GM21360 (cell line): ENCODE data around the gene MARCHF2.

Source experiments
- ATAC-seq: cut with Tn5 transposase; IDR thresholded peaks from one replicate; pipeline ENCODE4 v1.9.1; 2021; ENCODE audit warnings: mild to moderate bottlenecking, moderate library complexity; ENCODE audit not compliant: unreplicated experiment

MARCHF2 gene

DNA sequence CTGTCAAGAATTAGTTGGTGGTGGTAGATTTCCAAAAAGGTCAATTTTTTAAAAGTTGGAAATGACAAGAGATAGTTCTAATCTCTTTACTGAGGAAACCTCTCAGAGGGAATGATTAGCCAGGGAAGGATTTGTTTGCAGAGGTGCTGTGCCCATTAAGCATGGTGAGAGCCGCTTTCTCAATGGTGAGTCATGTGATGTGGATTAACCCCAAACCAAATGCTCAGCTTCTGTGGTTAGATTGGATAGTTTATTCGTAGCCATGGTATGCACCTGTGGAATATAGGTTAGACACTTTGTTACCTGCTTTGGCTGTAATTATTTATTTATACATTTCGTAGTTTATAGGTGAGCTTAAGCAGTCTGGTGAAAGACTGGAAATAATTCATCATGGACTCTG lies 38.8 kb downstream of the MARCHF2 start:
- no peak for ATAC-seq

DNA sequence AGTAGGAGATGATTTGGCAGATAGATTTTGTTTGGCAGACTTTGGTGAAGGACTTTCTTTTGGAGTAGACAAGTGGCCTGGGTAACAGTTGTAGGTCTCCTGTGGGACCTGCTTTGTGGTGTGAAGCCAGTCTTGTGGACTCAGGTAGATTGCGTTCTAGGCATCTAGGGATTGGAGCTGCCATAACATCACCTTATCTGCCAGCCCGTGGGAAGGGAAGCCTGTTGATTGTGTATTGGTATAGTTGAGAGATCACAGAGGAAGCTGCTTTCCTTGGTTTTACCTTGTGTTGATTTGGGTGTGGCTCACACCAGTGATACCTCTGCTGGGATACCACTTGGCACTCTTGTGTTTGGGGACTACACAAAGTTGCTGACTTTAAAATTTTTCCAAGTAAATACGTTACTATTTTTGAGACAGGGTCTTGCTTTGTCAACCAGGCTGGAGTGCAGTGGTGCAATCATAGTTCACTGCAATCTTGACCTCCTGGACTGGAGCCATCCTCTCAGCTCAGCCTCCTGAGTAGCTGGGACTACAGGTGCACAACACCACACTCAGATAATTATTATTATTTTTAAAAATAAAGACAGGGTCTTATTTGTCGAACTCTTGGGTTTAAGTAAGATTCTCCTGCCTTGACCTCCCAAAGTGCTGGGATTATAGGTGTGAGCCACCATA lies 39.5 kb downstream of the MARCHF2 start:
- no peak for ATAC-seq

- no peak for ATAC-seq
Measured at GRCh38 chr19:8453616-8454015, 40.5 kb downstream of the MARCHF2 start.

DNA sequence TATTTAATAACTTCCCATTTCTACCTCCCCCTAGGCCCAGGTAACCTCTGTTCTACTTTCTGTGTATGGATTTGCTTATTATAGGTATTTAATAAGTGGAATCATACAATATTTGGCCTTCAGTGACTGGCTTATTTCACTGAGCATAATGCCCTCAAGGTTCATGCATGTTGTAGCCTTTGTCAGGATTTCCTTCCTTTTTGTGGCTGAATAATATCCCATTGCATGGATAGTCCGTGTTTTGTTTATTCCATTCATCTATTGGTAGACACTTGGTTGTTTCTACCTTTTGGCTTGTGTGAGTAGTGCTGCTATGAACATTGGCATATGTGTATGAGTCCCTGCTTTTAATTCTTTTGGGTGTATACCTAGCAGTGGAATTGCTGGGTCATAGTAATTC lies 41.1 kb downstream of the MARCHF2 start:
- no peak for ATAC-seq

DNA sequence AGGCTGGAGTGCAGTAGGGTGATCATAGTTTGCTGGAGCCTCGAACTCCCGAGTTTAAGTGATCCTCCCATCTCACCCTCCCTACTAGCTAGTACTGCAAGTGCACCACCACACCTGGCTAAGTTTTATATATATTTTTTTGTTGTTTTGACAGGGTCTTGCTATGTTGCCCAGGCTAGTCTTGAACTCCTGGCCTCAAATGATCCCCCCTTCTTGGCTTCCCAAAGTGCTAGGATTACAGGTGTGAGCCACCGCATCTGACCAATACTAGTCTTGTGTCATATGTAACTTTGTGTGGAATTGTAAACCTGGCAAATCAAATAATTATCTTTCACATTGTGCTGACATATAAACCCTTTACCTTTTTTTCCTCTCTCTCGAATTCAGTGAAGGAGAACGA lies 41.9 kb downstream of the MARCHF2 start:
- no peak for ATAC-seq

DNA sequence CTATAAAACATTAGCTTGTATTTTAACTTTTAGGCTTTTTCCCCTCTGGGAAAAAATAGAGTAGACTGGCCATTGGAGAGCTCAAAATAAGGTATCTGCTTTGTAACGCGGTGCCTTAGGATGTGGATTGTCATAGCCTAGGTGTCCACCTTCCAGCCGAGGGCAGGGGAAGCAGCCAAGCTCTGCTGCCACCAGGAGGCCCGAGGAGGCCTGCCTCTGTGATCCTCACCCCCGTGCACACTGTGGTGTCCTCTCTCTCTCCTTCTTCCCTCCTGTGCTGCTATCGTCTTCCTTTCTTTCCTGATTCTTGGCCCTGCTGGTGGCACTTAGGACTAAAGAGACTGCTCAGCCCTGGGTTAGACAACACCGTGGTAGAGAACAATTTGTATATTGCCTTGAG lies 43.0 kb downstream of the MARCHF2 start:
- no peak for ATAC-seq

- no peak for ATAC-seq
Measured at GRCh38 chr19:8457209-8457608, 44.1 kb downstream of the MARCHF2 start.

GRCh38 chr19:8457827-8458226 lies 44.7 kb downstream of the MARCHF2 start:
- no peak for ATAC-seq

- no peak for ATAC-seq
Measured at GRCh38 chr19:8458380-8458779, 45.3 kb downstream of the MARCHF2 start.

- no peak for ATAC-seq
Measured at GRCh38 chr19:8459095-8459494, 46.0 kb downstream of the MARCHF2 start.

DNA sequence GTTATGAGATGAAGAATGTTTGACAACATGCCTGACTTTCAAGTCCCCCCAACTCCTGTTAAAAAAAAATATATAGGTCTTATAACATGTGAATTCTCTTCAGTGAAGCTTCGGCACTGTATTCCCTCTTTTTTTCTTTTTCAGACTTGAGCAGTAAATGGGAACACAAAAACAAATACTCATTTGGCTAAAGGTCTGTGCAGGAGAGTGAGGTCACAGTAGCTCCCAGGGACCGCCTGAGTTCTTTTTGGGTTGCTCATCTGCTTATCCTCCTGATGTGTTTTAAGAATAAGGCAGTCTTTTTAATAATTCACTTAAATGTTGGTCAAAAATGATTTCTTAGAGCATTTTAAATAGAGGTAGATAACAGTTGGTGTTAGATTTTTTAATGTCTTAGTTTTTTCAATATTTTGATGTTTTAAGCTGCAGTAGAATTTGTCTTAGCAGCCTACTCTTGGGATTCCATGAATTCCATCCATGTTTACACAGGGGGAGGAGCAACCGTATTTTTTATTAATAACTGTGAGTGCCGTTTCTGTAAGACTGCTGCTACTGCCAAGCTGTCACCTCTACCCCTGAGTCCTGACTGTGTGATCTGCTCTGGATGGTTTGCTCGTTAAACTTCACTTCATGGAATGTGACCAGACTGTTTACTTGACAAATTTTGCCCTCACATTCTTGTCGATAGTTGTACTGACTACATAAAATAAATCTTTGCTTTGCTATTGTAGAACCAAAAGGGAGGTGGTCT lies 46.6 kb downstream of the MARCHF2 start:
- no peak for ATAC-seq

- ATAC-seq = no peak
Measured at GRCh38 chr19:8460516-8461298, 47.6 kb downstream of the MARCHF2 start.

DNA sequence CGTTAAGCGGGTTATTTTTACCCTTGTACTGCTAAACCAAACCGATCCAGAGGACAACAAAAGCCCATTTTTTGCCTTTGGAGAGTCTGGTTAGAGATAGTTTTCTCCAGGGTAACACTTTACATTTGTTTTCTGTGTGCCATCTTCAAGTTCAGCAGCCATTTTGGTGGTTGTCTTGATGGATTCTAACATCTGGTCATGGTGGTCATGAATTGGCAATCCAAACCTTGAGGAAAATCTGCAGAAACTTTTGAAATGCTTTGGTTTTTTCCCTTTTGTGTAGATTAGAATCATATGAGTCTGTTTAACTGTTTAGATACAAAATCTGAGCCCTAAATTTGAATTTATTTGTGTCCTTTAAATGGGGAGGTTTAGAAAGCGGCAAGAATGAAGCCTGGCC lies 48.3 kb downstream of the MARCHF2 start:
- no peak for ATAC-seq

- ATAC-seq = no peak
Measured at GRCh38 chr19:8461891-8462290, 48.8 kb downstream of the MARCHF2 start.

DNA sequence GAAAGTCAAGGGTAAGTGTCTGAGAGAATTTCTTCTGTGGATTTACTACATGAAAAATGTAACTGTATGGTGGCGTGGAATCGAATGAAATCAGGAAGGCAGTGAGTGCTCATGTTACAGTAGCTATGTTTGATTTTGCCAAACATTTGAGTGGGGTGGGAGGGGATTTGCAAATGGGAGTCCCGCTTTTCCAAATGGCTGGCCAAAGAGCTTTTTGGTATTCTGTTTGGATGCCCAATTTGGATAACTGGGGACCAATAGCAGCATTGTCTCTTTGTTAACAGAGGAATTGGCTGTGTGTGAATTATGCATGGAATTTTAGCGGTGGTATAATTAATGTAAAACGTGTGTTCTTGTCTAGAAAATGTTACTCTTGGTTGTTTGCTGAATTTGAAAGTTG lies 49.5 kb downstream of the MARCHF2 start:
- ATAC-seq = no peak

DNA sequence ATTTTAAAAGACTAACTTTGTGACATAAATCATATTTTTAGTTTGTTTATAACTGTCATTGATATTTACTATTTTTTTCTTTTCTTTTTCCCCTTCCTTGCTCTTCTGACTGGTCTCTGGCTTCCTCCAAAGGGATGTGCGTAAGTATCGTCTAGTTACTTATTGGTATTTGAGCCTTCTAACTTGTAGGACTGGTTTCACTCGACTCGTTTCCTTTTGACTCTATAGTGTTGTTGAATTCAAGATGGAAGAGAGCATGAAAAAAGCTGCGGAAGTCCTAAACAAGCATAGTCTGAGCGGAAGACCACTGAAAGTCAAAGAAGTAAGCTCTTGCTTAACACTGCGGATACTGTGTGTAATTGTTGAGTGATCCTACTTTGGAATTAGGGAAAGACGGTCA lies 50.3 kb downstream of the MARCHF2 start:
- no peak for ATAC-seq

DNA sequence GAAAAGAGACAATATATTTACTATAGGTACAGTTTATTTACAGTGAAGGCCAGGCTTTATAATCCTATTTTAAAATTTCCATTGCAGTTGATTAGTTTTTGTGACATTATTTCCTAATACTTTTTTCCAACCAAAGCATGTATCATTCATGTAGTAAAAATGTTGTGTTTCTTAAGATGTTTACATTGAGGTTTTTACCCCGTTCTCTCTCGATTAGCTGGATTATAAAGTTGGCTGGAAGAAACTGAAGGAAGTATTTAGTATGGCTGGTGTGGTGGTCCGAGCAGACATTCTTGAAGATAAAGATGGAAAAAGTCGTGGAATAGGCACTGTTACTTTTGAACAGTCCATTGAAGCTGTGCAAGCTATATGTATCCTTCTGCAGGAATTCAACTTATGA lies 52.9 kb downstream of the MARCHF2 start:
- ATAC-seq = no peak

DNA sequence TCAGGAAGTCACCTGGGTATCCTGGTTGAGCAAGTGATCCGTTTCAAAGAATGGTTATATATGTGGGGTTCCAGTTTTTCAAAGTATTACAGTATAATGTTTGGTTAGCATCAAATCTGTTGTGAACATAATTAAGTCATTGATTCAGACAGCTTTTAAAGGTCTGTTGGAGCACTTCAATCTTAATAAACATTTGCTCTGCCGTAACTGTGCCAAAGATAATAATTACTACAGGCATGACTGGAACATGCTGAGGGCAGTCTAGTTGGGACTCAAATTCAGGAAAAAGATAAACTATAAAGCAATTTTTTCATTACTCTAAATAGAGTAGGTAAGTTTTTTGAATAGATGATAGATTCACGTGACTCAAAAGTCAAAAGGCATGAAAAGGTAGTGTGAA lies 55.0 kb downstream of the MARCHF2 start:
- no peak for ATAC-seq

DNA sequence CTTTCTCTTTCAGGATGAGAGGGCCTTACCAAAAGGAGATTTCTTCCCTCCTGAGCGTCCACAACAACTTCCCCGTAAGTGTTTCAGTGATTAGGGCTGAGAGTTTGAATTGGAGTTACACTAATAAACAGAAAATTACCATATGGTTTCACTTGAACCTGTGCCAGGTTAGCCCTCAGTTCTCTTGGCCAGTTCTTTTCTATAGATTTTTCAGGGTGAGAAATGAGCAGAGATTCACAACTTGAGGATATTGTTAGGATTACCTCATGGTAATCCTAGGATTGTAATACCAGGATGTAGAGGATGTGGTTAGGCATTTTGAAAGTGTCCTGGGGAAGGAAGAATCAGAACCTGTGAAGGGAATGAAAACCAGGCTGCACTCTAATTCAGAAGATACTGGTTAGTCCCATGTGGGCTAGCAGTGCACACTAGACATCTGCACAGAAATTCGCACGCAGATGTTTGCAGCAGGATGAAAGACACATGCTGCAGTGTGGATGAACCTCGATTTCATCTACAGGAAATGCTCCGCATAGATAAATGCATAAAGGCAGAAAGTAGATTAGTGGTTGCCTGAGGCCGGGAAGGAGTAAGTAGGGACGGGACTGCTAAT lies 55.8 kb downstream of the MARCHF2 start:
- ATAC-seq = no peak

GRCh38 chr19:8469613-8470368 lies 56.7 kb downstream of the MARCHF2 start:
- no peak for ATAC-seq
